Stomach smooth muscle (tissue), 2 donors: ENCODE measurements around the gene FNDC3B.

Experiments used
- H3K27ac ChIP-seq: one replicate; pipeline ENCODE4 v1.7.0; 2013; ENCODE audit warnings: mild to moderate bottlenecking, low read length, inconsistent platforms
- H3K27me3 ChIP-seq, 2 donors: one replicate each; pipeline ENCODE4 v1.7.0; 2013; ENCODE audit warnings: low read length in 2 of 2; ENCODE audit not compliant: insufficient read depth in 2 of 2, control insufficient read depth in 1 of 2
- H3K36me3 ChIP-seq, 2 donors: one replicate each; pipeline ENCODE4 v1.7.0; 2013; ENCODE audit warnings: low read length in 2 of 2; ENCODE audit not compliant: control insufficient read depth in 2 of 2, insufficient read depth in 2 of 2
- H3K4me1 ChIP-seq: one replicate; pipeline ENCODE4 v1.7.0; 2013; ENCODE audit warnings: low read length; ENCODE audit not compliant: control insufficient read depth, insufficient read depth
- H3K4me3 ChIP-seq, 2 donors: one replicate each; pipeline ENCODE4 v1.7.0; 2013; ENCODE audit warnings: low read length in 2 of 2
- H3K9ac ChIP-seq, 2 donors: one replicate each; pipeline ENCODE4 v1.7.0; 2013; ENCODE audit warnings: low read length in 2 of 2, mild to moderate bottlenecking in 1 of 2
- H3K9me3 ChIP-seq, 2 donors: one replicate each; pipeline ENCODE4 v1.7.0; 2013; ENCODE audit warnings: low read length in 2 of 2; ENCODE audit not compliant: control insufficient read depth in 2 of 2
- donor health status: healthy.
- donor health status: Pancreatic carcinoma.

FNDC3B gene

DNA sequence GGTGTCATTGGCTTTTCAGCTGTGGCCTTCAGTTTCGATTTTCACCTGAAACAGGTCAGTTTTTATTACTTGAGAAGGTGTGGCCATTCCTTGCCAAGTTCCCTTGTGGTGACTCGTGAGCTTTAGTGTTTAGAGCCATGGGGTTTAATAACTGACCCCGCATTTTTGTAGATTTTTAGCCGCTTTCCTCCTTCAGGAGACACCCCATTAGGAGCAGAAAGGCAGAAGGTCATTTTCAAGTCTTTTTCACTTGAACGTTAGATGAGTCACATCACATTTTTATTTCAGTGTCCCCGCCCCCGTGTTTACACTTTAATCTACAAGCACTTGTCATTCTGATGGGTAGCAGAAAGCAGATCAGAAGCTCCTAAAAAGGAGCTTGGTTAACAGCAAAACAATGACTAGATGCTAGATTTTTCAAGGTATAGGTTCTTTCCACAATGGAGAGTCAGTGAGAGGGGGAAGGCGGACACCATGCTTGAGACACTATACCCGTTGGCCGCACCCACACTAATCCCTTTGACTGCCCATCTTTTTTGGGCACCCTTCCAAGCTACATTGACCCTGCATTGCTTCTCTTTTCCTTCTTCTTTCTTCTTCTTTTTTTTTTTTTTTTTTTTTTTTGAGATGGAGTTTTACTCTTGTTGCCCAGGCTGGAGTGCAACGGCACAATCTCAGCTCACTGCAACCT, 276.2 kb downstream of the FNDC3B start:
- H3K9ac ChIP-seq = no peak overlapping the region
- no peaks in the 10 kb centered on the region for H3K9me3 ChIP-seq
- no peaks in the 10 kb centered on the region for H3K27me3 ChIP-seq
- H3K4me3 ChIP-seq = peak overlapping the region in 1 of 2 donors; percentile 3
- peak overlapping the region; percentile 46 for H3K27ac ChIP-seq
- H3K36me3 ChIP-seq = peaks cover 5 to 8% of the 10 kb centered on the region in 2 donors
- peaks cover 48% of the 10 kb centered on the region for H3K4me1 ChIP-seq

GRCh38 chr3:172316758-172317157, 277.4 kb downstream of the FNDC3B start:
- Histone ChIP-seq H3K27ac (no peak overlapping the region), H3K36me3 (peaks cover 0 to 2% of the 10 kb centered on the region in 2 donors)

GRCh38 chr3:172317481-172317880, 278.1 kb downstream of the FNDC3B start:
- H3K36me3 ChIP-seq = peaks cover 0 to 2% of the 10 kb centered on the region in 2 donors
- no peaks in the 10 kb centered on the region for H3K27me3 ChIP-seq
- H3K27ac ChIP-seq = peak overlapping the region; percentile 3
- H3K4me1 ChIP-seq = peaks cover 48% of the 10 kb centered on the region
- H3K9me3 ChIP-seq = no peaks in the 10 kb centered on the region
- H3K9ac ChIP-seq = no peak overlapping the region
- H3K4me3 ChIP-seq = no peak overlapping the region

More at GRCh38 chr3:172316758-172317157, 277.4 kb downstream of the FNDC3B start:
- Histone ChIP-seq H3K4me3 (no peak overlapping the region), H3K9me3 (no peaks in the 10 kb centered on the region), H3K27me3 (no peaks in the 10 kb centered on the region), H3K4me1 (peaks cover 48% of the 10 kb centered on the region), H3K9ac (no peak overlapping the region)

GRCh38 chr3:172317984-172318383, 278.6 kb downstream of the FNDC3B start:
- Histone ChIP-seq H3K27ac (peak overlapping the region; percentile 46), H3K36me3 (peaks cover 0 to 2% of the 10 kb centered on the region in 2 donors), H3K4me1 (peaks cover 48% of the 10 kb centered on the region), H3K4me3 (no peak overlapping the region), H3K27me3 (no peaks in the 10 kb centered on the region), H3K9me3 (no peaks in the 10 kb centered on the region), H3K9ac (peak overlapping the region in 1 of 2 donors; percentile 2)

DNA sequence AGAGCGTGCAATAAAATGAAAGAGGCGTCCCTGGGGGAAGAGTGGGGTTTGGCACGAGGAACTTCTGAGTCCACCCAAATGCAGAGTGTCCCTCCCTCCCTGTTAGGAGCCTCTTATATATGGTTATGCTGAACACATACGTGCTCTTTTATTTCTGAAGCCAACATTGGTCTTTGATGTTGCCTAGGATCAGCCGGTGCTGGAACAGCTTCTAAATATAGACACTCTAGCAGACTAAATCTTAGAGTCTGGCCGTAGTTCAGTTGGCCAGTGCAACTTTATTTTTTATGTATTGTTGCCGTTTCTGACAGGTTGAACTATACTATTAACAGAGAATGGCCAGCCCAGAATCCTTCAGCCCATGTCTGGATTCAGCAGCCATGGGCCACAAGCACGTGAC, 280.2 kb downstream of the FNDC3B start:
- Histone ChIP-seq H3K27ac (peak overlapping the region; percentile 46), H3K27me3 (no peaks in the 10 kb centered on the region), H3K4me3 (peak overlapping the region in 1 of 2 donors; percentile 35), H3K4me1 (peaks cover 36% of the 10 kb centered on the region), H3K36me3 (peaks cover under 1 to 3% of the 10 kb centered on the region in 2 donors), H3K9me3 (no peaks in the 10 kb centered on the region), H3K9ac (no peak overlapping the region)

DNA sequence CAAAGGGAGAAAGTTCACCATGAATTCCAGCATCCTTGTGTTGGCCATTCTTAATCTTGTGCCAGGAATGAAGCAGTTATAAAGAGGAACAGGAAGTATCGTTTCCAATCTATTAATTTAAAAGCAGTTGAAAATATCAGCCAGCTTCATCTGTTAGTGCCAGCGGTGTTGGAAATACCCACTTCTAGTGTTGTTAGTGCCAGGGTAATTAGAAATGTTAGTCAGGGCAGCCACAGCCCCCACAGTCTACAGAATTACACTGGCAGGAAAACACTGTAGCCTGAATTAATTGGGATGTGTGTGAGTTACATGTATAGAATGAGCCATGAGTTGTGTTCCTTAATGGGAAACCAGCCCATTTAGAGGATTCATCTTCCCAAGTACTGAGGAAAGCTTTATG, 281.1 kb downstream of the FNDC3B start:
- Histone ChIP-seq H3K27me3 (no peaks in the 10 kb centered on the region), H3K27ac (no peak overlapping the region), H3K4me3 (no peak overlapping the region), H3K9ac (no peak overlapping the region), H3K36me3 (peaks cover 5 to 6% of the 10 kb centered on the region in 2 donors), H3K4me1 (peaks cover 34% of the 10 kb centered on the region), H3K9me3 (no peaks in the 10 kb centered on the region)

DNA sequence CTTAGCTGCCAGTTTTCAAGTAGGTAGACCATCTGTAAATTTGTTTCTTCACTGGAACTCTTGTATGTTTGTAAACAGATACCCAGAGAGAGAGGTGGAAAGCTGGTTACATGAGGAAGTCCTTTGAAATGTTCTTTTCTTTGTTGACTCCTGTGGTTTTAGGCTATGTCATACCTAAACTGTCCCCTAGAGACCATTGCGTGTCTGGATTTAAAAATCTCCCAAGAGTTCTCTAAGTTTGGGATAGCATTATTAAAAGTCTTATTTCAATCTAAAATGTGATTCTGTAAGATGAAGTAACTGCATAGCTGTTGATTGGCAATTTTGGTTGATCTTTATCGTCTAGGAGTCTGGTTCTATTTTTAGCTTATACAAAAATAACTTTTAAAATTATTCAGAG, 281.7 kb downstream of the FNDC3B start:
- Histone ChIP-seq H3K27me3 (no peaks in the 10 kb centered on the region), H3K27ac (no peak overlapping the region), H3K4me3 (no peak overlapping the region), H3K9me3 (no peaks in the 10 kb centered on the region), H3K36me3 (peaks cover 6% of the 10 kb centered on the region in 2 donors), H3K4me1 (peaks cover 29% of the 10 kb centered on the region), H3K9ac (no peak overlapping the region)

DNA sequence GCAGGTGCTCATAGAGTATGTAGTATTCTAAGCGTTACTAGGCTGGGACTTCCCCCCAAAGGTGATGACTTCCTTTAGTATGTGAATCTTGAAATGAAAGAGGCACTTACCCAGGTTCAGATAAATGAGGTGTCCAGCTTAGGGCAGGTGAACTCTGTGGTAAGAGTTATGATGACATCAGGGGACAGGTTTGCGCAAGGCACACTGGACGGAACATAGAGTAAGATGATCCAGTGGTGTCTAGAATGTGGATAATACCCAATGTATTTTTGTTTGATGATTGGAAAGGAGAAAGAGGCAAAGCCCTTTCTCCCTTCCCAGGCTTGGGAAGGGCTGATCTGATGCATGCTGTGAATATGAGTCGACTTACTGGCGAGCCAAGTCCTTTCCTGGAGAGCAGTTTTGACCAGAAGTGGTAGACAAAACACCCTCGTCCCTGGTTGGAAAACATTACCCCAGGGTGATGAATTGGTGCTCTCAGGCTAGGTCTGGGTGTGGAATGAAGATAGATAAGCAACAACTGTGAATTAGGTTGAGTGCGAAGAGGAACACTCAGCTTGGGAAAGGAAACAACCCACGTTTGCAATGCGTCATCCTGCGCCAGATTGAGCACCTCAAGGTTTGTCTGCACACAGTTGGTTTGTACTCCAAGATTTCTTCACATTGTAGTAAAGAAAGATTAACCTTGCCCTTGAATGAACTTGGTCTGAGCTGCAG, 284.7 kb downstream of the FNDC3B start:
- peaks cover 8% of the 10 kb centered on the region for H3K4me1 ChIP-seq
- no peak overlapping the region for H3K27ac ChIP-seq
- H3K27me3 ChIP-seq = no peaks in the 10 kb centered on the region
- peaks cover 6 to 12% of the 10 kb centered on the region in 2 donors for H3K36me3 ChIP-seq
- H3K9ac ChIP-seq = no peak overlapping the region
- H3K4me3 ChIP-seq = no peak overlapping the region
- no peaks in the 10 kb centered on the region for H3K9me3 ChIP-seq

- Histone ChIP-seq H3K9ac (no peak overlapping the region), H3K27me3 (no peaks in the 10 kb centered on the region), H3K9me3 (no peaks in the 10 kb centered on the region), H3K4me1 (peaks cover 3% of the 10 kb centered on the region), H3K36me3 (peaks cover 6 to 17% of the 10 kb centered on the region in 2 donors), H3K27ac (no peak overlapping the region), H3K4me3 (no peak overlapping the region)
These were observed 285.3 kb downstream of the FNDC3B start for GRCh38 chr3:172324611-172325203.

- Histone ChIP-seq H3K36me3 (peaks cover 12 to 22% of the 10 kb centered on the region in 2 donors), H3K9me3 (no peaks in the 10 kb centered on the region), H3K4me3 (no peak overlapping the region), H3K27ac (no peak overlapping the region), H3K9ac (no peak overlapping the region), H3K4me1 (peaks cover 3% of the 10 kb centered on the region), H3K27me3 (no peaks in the 10 kb centered on the region)
These were observed 286.1 kb downstream of the FNDC3B start for GRCh38 chr3:172325461-172325860.
